B cell (primary cell): Measurements from ENCODE around the gene EIPR1. TPM values are rescaled to one million over a fixed set of nuclear protein-coding genes. Genes with fewer than 3 reads are reported as not detected.

ENCODE experiments used
- ATAC-seq: fragments of 200-7000 bp; cut with Tn5 transposase; one replicate; pipeline ENCODE4 v1.10.0; 2021; ENCODE audit warnings: low read depth, mild to moderate bottlenecking, moderate number of reproducible peaks, moderate library complexity
- CTCF ChIA-PET: fragments of 350-600 bp; sonication (Branson Sonifier 250); formaldehyde crosslinking; loops from one replicate; lab custom pipeline; 2021; ENCODE audit warnings: antibody characterized with exemption, inconsistent platforms; lab: Charles Lee
- POLR2A ChIA-PET: fragments of 350-600 bp; sonication (Branson Sonifier 250); formaldehyde crosslinking; loops from one replicate; lab custom pipeline; 2021; ENCODE audit warnings: antibody characterized with exemption; lab: Charles Lee
- DNase-seq: peaks from one replicate; pipeline ENCODE4 v3.0.0; 2013
- H2AFZ ChIP-seq: 2 replicates; pipeline ENCODE4 v1.6.1; 2012; ENCODE audit warnings: mild to moderate bottlenecking, low read depth, low read length; ENCODE audit not compliant: insufficient read depth, poor library complexity, severe bottlenecking
- H3K27ac ChIP-seq, 2 donors: 1 replicate in 1 of 2; 2 replicates in 1 of 2; pipeline ENCODE4 v1.5.1; 2012 to 2013; ENCODE audit warnings: low read length in 2 of 2, mild to moderate bottlenecking in 2 of 2, moderate library complexity in 1 of 2
- H3K27me3 ChIP-seq, 4 experiments: fragments of 200-600 bp in 1 of 4; sonication (generic) in 1 of 4; replicated peaks in 1 of 4; 1 replicate in 2 of 4; 2 replicates in 2 of 4; pipeline versions ENCODE4 v1.6.1 to v1.7.0; 2013 to 2016; ENCODE audit warnings: low read length in 3 of 4, mild to moderate bottlenecking in 2 of 4, mixed read lengths in 1 of 4, moderate library complexity in 1 of 4; ENCODE audit not compliant: insufficient read depth in 4 of 4, control insufficient read depth in 3 of 4; ENCODE audit errors: control extremely low read depth in 1 of 4
- H3K36me3 ChIP-seq, 2 experiments: replicated peaks in 1 of 2; 1 replicate in 1 of 2; 2 replicates in 1 of 2; pipeline versions ENCODE4 v1.6.1 to v1.7.1; 2013; ENCODE audit warnings: low read length in 1 of 2; ENCODE audit not compliant: insufficient read depth in 2 of 2, control insufficient read depth in 1 of 2; ENCODE audit errors: control extremely low read depth in 1 of 2, extremely low read depth in 1 of 2
- H3K4me1 ChIP-seq, 2 donors: fragments of 200-600 bp in 1 of 2; sonication (generic) in 1 of 2; 1 replicate in 1 of 2; 2 replicates in 1 of 2; pipeline versions ENCODE4 v1.5.1 to v1.6.1; 2013 to 2017; ENCODE audit warnings: low read length in 2 of 2; ENCODE audit not compliant: control insufficient read depth in 2 of 2, insufficient read depth in 2 of 2
- H3K4me2 ChIP-seq: replicated peaks from 2 replicates; pipeline ENCODE3; 2012; ENCODE audit warnings: mild to moderate bottlenecking, low read depth, low read length; ENCODE audit not compliant: poor library complexity, severe bottlenecking
- H3K4me3 ChIP-seq, 5 experiments: fragments of 200-600 bp in 1 of 5; sonication (generic) in 1 of 5; 1 replicate in 3 of 5; 2 replicates in 2 of 5; pipeline versions ENCODE4 v1.5.1 to v1.7.0; 2011 to 2016; ENCODE audit warnings: low read length in 4 of 5, mild to moderate bottlenecking in 4 of 5, low read depth in 2 of 5, control low read depth in 1 of 5, moderate library complexity in 1 of 5; ENCODE audit not compliant: insufficient read depth in 1 of 5; ENCODE audit errors: control extremely low read depth in 1 of 5, extremely low read depth in 1 of 5
- H3K79me2 ChIP-seq: fragments of 200-600 bp; sonication (generic); one replicate; pipeline ENCODE4 v1.6.0; 2016; ENCODE audit warnings: low read length; ENCODE audit not compliant: control insufficient read depth, insufficient read depth
- H3K9ac ChIP-seq: fragments of 200-600 bp; sonication (generic); 2 replicates; pipeline ENCODE4 v1.6.1; 2017; ENCODE audit warnings: mild to moderate bottlenecking, low read length, moderate library complexity
- H3K9me3 ChIP-seq, 3 donors: one replicate each; pipeline versions ENCODE4 v1.6.1 to v1.7.1; 2013; ENCODE audit warnings: low read length in 2 of 3; ENCODE audit not compliant: control insufficient read depth in 2 of 3, insufficient read depth in 1 of 3; ENCODE audit errors: control extremely low read depth in 1 of 3
- H4K20me1 ChIP-seq: 2 replicates; pipeline ENCODE4 v1.6.0; 2012; ENCODE audit warnings: mild to moderate bottlenecking, low read length; ENCODE audit not compliant: insufficient read depth, control insufficient read depth, poor library complexity, severe bottlenecking
- H3K27ac Mint-ChIP-seq: one replicate; pipeline ENCODE4 v1.8.0; 2021; ENCODE audit warnings: mixed read lengths
- H3K27me3 Mint-ChIP-seq: one replicate; pipeline ENCODE4 v1.8.0; 2021; ENCODE audit warnings: mixed read lengths
- H3K4me1 Mint-ChIP-seq: one replicate; pipeline ENCODE4 v1.8.0; 2021; ENCODE audit warnings: mixed read lengths
- H3K4me3 Mint-ChIP-seq: one replicate; pipeline ENCODE4 v1.8.0; 2021; ENCODE audit warnings: mixed read lengths
- H3K9me3 Mint-ChIP-seq: one replicate; pipeline ENCODE4 v1.8.0; 2022; ENCODE audit warnings: mixed read lengths; ENCODE audit not compliant: insufficient read depth
- CTCF ChIP-seq: fragments of 200-600 bp; IDR thresholded peaks from one replicate; pipeline ENCODE4 v1.8.0; 2022; ENCODE audit warnings: antibody characterized with exemption, mild to moderate bottlenecking
- EZH2 ChIP-seq: IDR thresholded peaks from 2 replicates; pipeline ENCODE4 v1.6.1; 2012; ENCODE audit warnings: borderline replicate concordance, low read depth, mild to moderate bottlenecking, moderate library complexity, low read length; ENCODE audit not compliant: insufficient read depth, poor library complexity, severe bottlenecking
- WGBS: methylation state at CpG from one replicate; pipeline ENCODE4 v1.1.5; 2013; ENCODE audit warnings: missing lambda C conversion rate; ENCODE audit not compliant: insufficient coverage; 5-methylcytosine and 5-hydroxymethylcytosine counted together
- intact Hi-C: fragments of 100-400 bp; cut with micrococcal nuclease; formaldehyde crosslinking; loops from one replicate; pipeline ENCODE4 v1.10.0; 2022
- polyA plus RNA-seq: library from polyadenylated mRNA; depleted of rRNA; stranded (reverse); fragments of >200 nt; gene quantifications from 2 replicates; pipeline ENCODE4 v1.2.3, GENCODE V29; 2012
- total RNA-seq, 2 donors: library from RNA; stranded (reverse); fragments of 120-200 nt in 1 of 2; gene quantifications; 1 replicate in 1 of 2; 2 replicates in 1 of 2; pipeline versions ENCODE4 v1.2.3 to v1.2.4, GENCODE V29; 2013 to 2022

Gene EIPR1
- total and polyA plus RNA-seq, 2 donors (not counting 1 experiment from before 2014, with no cell fraction given): 31.8 to 37.0 TPM

- H2AFZ ChIP-seq: no peak overlapping the region
- no peaks in the 10 kb centered on the region for H3K4me1 ChIP-seq
- no peaks in the 10 kb centered on the region for H3K27me3 ChIP-seq
- ChIA-PET CTCF (no interaction called here), POLR2A (no interaction called here)
- no peak overlapping the region for H3K27ac Mint-ChIP-seq
- no peak overlapping the region for H3K4me2 ChIP-seq
- H3K4me3 Mint-ChIP-seq: no peak overlapping the region
- H3K4me1 Mint-ChIP-seq: no peaks in the 10 kb centered on the region
- no peaks in the 10 kb centered on the region for H4K20me1 ChIP-seq
- no peak overlapping the region for H3K4me3 ChIP-seq
- no peak for DNase-seq
- no peaks in the 10 kb centered on the region for H3K36me3 ChIP-seq
- intact Hi-C loops: no loop called here
- no peaks in the 10 kb centered on the region for H3K79me2 ChIP-seq
- TF ChIP-seq EZH2 (no peak), CTCF (no peak)
- H3K27ac ChIP-seq: no peak overlapping the region
- H3K9ac ChIP-seq: no peak overlapping the region
- H3K27me3 Mint-ChIP-seq: no peaks in the 10 kb centered on the region
- 86% methylated on average over 3 of the region's 6 CpGs for WGBS
- H3K9me3 ChIP-seq: peaks cover 6 to 29% (median 23%) of the 10 kb centered on the region in 3 donors
- no peak for ATAC-seq
- H3K9me3 Mint-ChIP-seq: peaks cover 9% of the 10 kb centered on the region
These were observed 216.8 kb downstream of the EIPR1 start for GRCh38 chr2:3160751-3161330.

- intact Hi-C loops: no loop called here
- no peak overlapping the region for H3K4me3 ChIP-seq
- no peak overlapping the region for H3K27ac Mint-ChIP-seq
- H3K9me3 Mint-ChIP-seq: peaks cover 6% of the 10 kb centered on the region
- TF ChIP-seq CTCF: no peak
- TF ChIP-seq EZH2: no peak
- 92% methylated on average over 17 of the region's 23 CpGs for WGBS
- peaks cover 3% of the 10 kb centered on the region for H3K4me1 Mint-ChIP-seq
- DNase-seq: no peak
- H3K27ac ChIP-seq: no peak overlapping the region
- CTCF ChIA-PET: no interaction called here
- POLR2A ChIA-PET: no interaction called here
- H3K79me2 ChIP-seq: no peaks in the 10 kb centered on the region
- no peak for ATAC-seq
- H3K27me3 Mint-ChIP-seq: no peaks in the 10 kb centered on the region
- no peak overlapping the region for H2AFZ ChIP-seq
- no peak overlapping the region for H3K9ac ChIP-seq
- no peak overlapping the region for H3K4me3 Mint-ChIP-seq
- H3K4me1 ChIP-seq: peaks cover 0 to 6% of the 10 kb centered on the region in 2 donors
- H3K27me3 ChIP-seq: no peaks in the 10 kb centered on the region
- H4K20me1 ChIP-seq: no peaks in the 10 kb centered on the region
- H3K4me2 ChIP-seq: no peak overlapping the region
- H3K36me3 ChIP-seq: no peaks in the 10 kb centered on the region
- peaks cover 6 to 23% (median 21%) of the 10 kb centered on the region in 3 donors for H3K9me3 ChIP-seq
These were observed 217.7 kb downstream of the EIPR1 start for GRCh38 chr2:3159782-3160545.
